Measurements from ENCODE around the gene RALGPS1. TPM values are rescaled to one million over a fixed set of nuclear protein-coding genes. Genes with fewer than 3 reads are reported as not detected.

The RALGPS1 gene
- total RNA-seq, 4 donors from 2014 or later, result 27.3 to 42.1 (median 39.1) TPM

GRCh38 chr9:127216888-127217217 lies 302.3 kb downstream of the RALGPS1 start:
- WGBS, 2 donors, result 100% methylated on average over 2 to 3 of the region's 5 CpGs
- TF ChIP-seq POLR2A (IDR thresholded peaks at IDR 0.05) (no peak), CTCF (IDR thresholded peaks at IDR 0.05) (no peak)

GRCh38 chr9:127218818-127219217 lies 304.2 kb downstream of the RALGPS1 start:
- 84 to 92% methylated on average over 10 of the region's 10 CpGs for WGBS, 2 donors
- intact Hi-C loops (cut with DNase I), result no loop called here

More at GRCh38 chr9:127216888-127217217, 302.3 kb downstream of the RALGPS1 start:
- no peak for DNase-seq
- H3K27ac ChIP-seq, result no peak overlapping the region
- H3K4me1 ChIP-seq, result peaks cover 0 to 5% of the 10 kb centered on the region in 2 donors
- no peak overlapping the region for H3K4me3 ChIP-seq (replicated peaks in 1 of 3)
- no peaks in the 10 kb centered on the region for H3K36me3 ChIP-seq
- no peaks in the 10 kb centered on the region for H3K9me3 ChIP-seq
- intact Hi-C loops (cut with DNase I), result no loop called here
- no peaks in the 10 kb centered on the region for H3K27me3 ChIP-seq

GRCh38 chr9:127219520-127219919 lies 304.9 kb downstream of the RALGPS1 start:
- TF ChIP-seq CTCF (IDR thresholded peaks at IDR 0.05) (no peak), POLR2A (IDR thresholded peaks at IDR 0.05) (no peak)
- Histone ChIP-seq H3K27ac (no peak overlapping the region), H3K4me3 (replicated peaks in 1 of 3) (no peak overlapping the region), H3K4me1 (peaks cover 0 to 4% of the 10 kb centered on the region in 2 donors), H3K9me3 (no peaks in the 10 kb centered on the region), H3K36me3 (no peaks in the 10 kb centered on the region), H3K27me3 (no peaks in the 10 kb centered on the region)
- no peak for DNase-seq
- WGBS, 2 donors, result 86 to 93% methylated on average over 6 of the region's 6 CpGs
- intact Hi-C loops (cut with DNase I), result no loop called here

More at GRCh38 chr9:127218818-127219217, 304.2 kb downstream of the RALGPS1 start:
- DNase-seq, result no peak
- peaks cover 0 to 5% of the 10 kb centered on the region in 2 donors for H3K4me1 ChIP-seq
- no peaks in the 10 kb centered on the region for H3K9me3 ChIP-seq
- no peak overlapping the region for H3K27ac ChIP-seq
- H3K27me3 ChIP-seq, result no peaks in the 10 kb centered on the region
- no peak for TF ChIP-seq POLR2A (IDR thresholded peaks at IDR 0.05)
- no peak for TF ChIP-seq CTCF (IDR thresholded peaks at IDR 0.05)
- no peak overlapping the region for H3K4me3 ChIP-seq (replicated peaks in 1 of 3)
- no peaks in the 10 kb centered on the region for H3K36me3 ChIP-seq

GRCh38 chr9:127221695-127222094 lies 307.1 kb downstream of the RALGPS1 start:
- no peaks in the 10 kb centered on the region for H3K27me3 ChIP-seq
- WGBS, 2 donors, result 59 to 73% methylated on average over 2 of the region's 2 CpGs
- no peak for DNase-seq
- TF ChIP-seq POLR2A (IDR thresholded peaks at IDR 0.05) (no peak), CTCF (IDR thresholded peaks at IDR 0.05) (no peak)
- no peaks in the 10 kb centered on the region for H3K36me3 ChIP-seq
- peak overlapping the region in 1 of 3 donors; percentile 17 for H3K27ac ChIP-seq
- intact Hi-C loops (cut with DNase I), result loop anchor here (5.0 kb wide), 1 partner anchor 176 kb away; the partner anchor contains the start of gene SLC2A8
- H3K9me3 ChIP-seq, result no peaks in the 10 kb centered on the region
- peaks cover 6 to 7% of the 10 kb centered on the region in 2 donors for H3K4me1 ChIP-seq
- no peak overlapping the region for H3K4me3 ChIP-seq (replicated peaks in 1 of 3)

GRCh38 chr9:127222388-127223095 lies 308.0 kb downstream of the RALGPS1 start:
- 93 to 94% methylated on average over 15 of the region's 15 CpGs for WGBS, 2 donors
- H3K4me1 ChIP-seq, result peaks cover 6 to 7% of the 10 kb centered on the region in 2 donors
- no peak for TF ChIP-seq POLR2A (IDR thresholded peaks at IDR 0.05)
- TF ChIP-seq CTCF (IDR thresholded peaks at IDR 0.05), result no peak
- no peak for DNase-seq
- no peaks in the 10 kb centered on the region for H3K36me3 ChIP-seq
- no peaks in the 10 kb centered on the region for H3K9me3 ChIP-seq
- intact Hi-C loops (cut with DNase I), result loop anchor here (5.0 kb wide), 1 partner anchor 175 kb away; the partner anchor contains the start of gene SLC2A8
- no peak overlapping the region for H3K4me3 ChIP-seq (replicated peaks in 1 of 3)
- H3K27me3 ChIP-seq, result no peaks in the 10 kb centered on the region
- no peak overlapping the region for H3K27ac ChIP-seq
